Fibroblast of lung (primary cell): ENCODE data around the gene STXBP4. TPM values are rescaled to one million over a fixed set of nuclear protein-coding genes. Genes with fewer than 3 reads are reported as not detected.

Experiments
- DNase-seq, 2 donors: peaks; one replicate each; pipeline versions ENCODE4 v3.0.0 to v3.0.0-alpha.2; 2010; ENCODE audit warnings: low read depth in 2 of 2
- H2AFZ ChIP-seq: 2 replicates; pipeline ENCODE4 v1.5.1; 2012; ENCODE audit warnings: low read length, control low read depth, inconsistent platforms
- H3K27ac ChIP-seq: 2 replicates; pipeline ENCODE4 v1.5.1; 2011; ENCODE audit warnings: low read length, control low read depth; ENCODE audit not compliant: insufficient read depth
- H3K27me3 ChIP-seq: 2 replicates; pipeline ENCODE4 v1.5.1; 2011; ENCODE audit warnings: mild to moderate bottlenecking, low read length; ENCODE audit not compliant: control insufficient read depth, insufficient read depth
- H3K36me3 ChIP-seq: 2 replicates; pipeline ENCODE4 v1.5.1; 2011; ENCODE audit warnings: low read length; ENCODE audit not compliant: control insufficient read depth, insufficient read depth
- H3K4me1 ChIP-seq: 2 replicates; pipeline ENCODE4 v1.5.1; 2011; ENCODE audit warnings: low read length; ENCODE audit not compliant: control insufficient read depth, insufficient read depth; ENCODE audit errors: extremely low read depth
- H3K4me2 ChIP-seq: 2 replicates; pipeline ENCODE4 v1.5.1; 2011; ENCODE audit warnings: low read length, control low read depth; ENCODE audit not compliant: insufficient read depth; ENCODE audit errors: extremely low read depth
- H3K4me3 ChIP-seq, 4 experiments: fragments of 200-600 bp in 1 of 4; sonication (generic) in 1 of 4; replicated peaks in 1 of 4; 2 replicates each; pipeline ENCODE4 v1.5.1; 2011 to 2016; ENCODE audit warnings: low read length in 4 of 4, low read depth in 3 of 4, mild to moderate bottlenecking in 3 of 4, control low read depth in 2 of 4, inconsistent platforms in 1 of 4, mixed read lengths in 1 of 4; ENCODE audit not compliant: insufficient read depth in 1 of 4; ENCODE audit errors: control extremely low read depth in 1 of 4
- H3K79me2 ChIP-seq: 2 replicates; pipeline ENCODE4 v1.5.1; 2012; ENCODE audit warnings: mild to moderate bottlenecking, low read length, inconsistent platforms; ENCODE audit not compliant: control insufficient read depth, insufficient read depth
- H3K9ac ChIP-seq: 2 replicates; pipeline ENCODE4 v1.5.1; 2011; ENCODE audit warnings: mild to moderate bottlenecking, low read length, control low read depth; ENCODE audit not compliant: insufficient read depth
- H3K9me3 ChIP-seq: 2 replicates; pipeline ENCODE4 v1.5.1; 2012; ENCODE audit warnings: low read depth, low read length; ENCODE audit not compliant: control insufficient read depth, insufficient read depth
- H4K20me1 ChIP-seq: 2 replicates; pipeline ENCODE4 v1.5.1; 2011; ENCODE audit warnings: low read length; ENCODE audit not compliant: control insufficient read depth, insufficient read depth; ENCODE audit errors: extremely low read depth
- CTCF ChIP-seq, 2 donors: IDR thresholded peaks in 1 of 2; conservative IDR thresholded peaks in 1 of 2; 1 replicate in 1 of 2; 2 replicates in 1 of 2; pipeline ENCODE4 v1.5.1; 2011 to 2012; ENCODE audit warnings: low read length in 2 of 2, control low read depth in 1 of 2, inconsistent platforms in 1 of 2, low read depth in 1 of 2, mild to moderate bottlenecking in 1 of 2
- EZH2 ChIP-seq: IDR thresholded peaks from 2 replicates; pipeline ENCODE4 v1.5.1; 2012; ENCODE audit warnings: low read length, control low read depth, mild to moderate bottlenecking; ENCODE audit errors: missing control alignments
- polyA plus RNA-seq, 2 donors: library from polyadenylated mRNA; depleted of rRNA in 1 of 2; stranded (reverse) in 1 of 2; unstranded in 1 of 2; fragments of >200 nt; gene quantifications; 2 replicates each; pipeline ENCODE4 v1.2.1, GENCODE V29; 2011 to 2012; ENCODE audit warnings: missing spikeins in 1 of 2
- total RNA-seq: library from RNA; depleted of rRNA; stranded (reverse); fragments of >200 nt; gene quantifications from 2 replicates; pipeline ENCODE4 v1.2.1, GENCODE V29; 2014

STXBP4 gene
- total and polyA plus RNA-seq, 2 donors (not counting 1 experiment from before 2014, with no cell fraction given), result 5.6 to 9.8 TPM

GRCh38 chr17:54977744-54978143 lies 9.2 kb downstream of the STXBP4 start:
- no peaks in the 10 kb centered on the region for H3K36me3 ChIP-seq
- H3K4me2 ChIP-seq, result no peak overlapping the region
- H4K20me1 ChIP-seq, result no peaks in the 10 kb centered on the region
- no peaks in the 10 kb centered on the region for H3K79me2 ChIP-seq
- H2AFZ ChIP-seq, result no peak overlapping the region
- H3K27me3 ChIP-seq, result no peaks in the 10 kb centered on the region
- no peaks in the 10 kb centered on the region for H3K4me1 ChIP-seq
- H3K27ac ChIP-seq, result no peak overlapping the region
- H3K9ac ChIP-seq, result no peak overlapping the region
- no peaks in the 10 kb centered on the region for H3K9me3 ChIP-seq
- TF ChIP-seq CTCF (conservative IDR thresholded peaks at IDR 0.05 in 1 of 2, IDR thresholded peaks at IDR 0.05 in 1 of 2; ENCODE audit: low read depth in 1 of 2, low read length in 2 of 2) (no peak), EZH2 (no peak)
- no peak overlapping the region for H3K4me3 ChIP-seq
- DNase-seq, result no peak

- Histone ChIP-seq H4K20me1 (no peaks in the 10 kb centered on the region), H3K9ac (no peak overlapping the region), H3K27me3 (no peaks in the 10 kb centered on the region), H3K79me2 (no peaks in the 10 kb centered on the region), H3K9me3 (no peaks in the 10 kb centered on the region), H3K4me3 (no peak overlapping the region), H3K36me3 (no peaks in the 10 kb centered on the region), H3K4me1 (no peaks in the 10 kb centered on the region), H3K27ac (no peak overlapping the region), H3K4me2 (no peak overlapping the region), H2AFZ (no peak overlapping the region)
- TF ChIP-seq EZH2, result no peak
- no peak for TF ChIP-seq CTCF (conservative IDR thresholded peaks at IDR 0.05 in 1 of 2, IDR thresholded peaks at IDR 0.05 in 1 of 2; ENCODE audit: low read depth in 1 of 2, low read length in 2 of 2)
- DNase-seq, result no peak
Measured at GRCh38 chr17:54979657-54980056, 11.1 kb downstream of the STXBP4 start.

GRCh38 chr17:54980375-54980774 lies 11.8 kb downstream of the STXBP4 start:
- no peak for DNase-seq
- Histone ChIP-seq H3K79me2 (no peaks in the 10 kb centered on the region), H3K4me3 (no peak overlapping the region), H3K9ac (no peak overlapping the region), H3K4me2 (no peak overlapping the region), H3K36me3 (no peaks in the 10 kb centered on the region), H4K20me1 (no peaks in the 10 kb centered on the region), H3K4me1 (no peaks in the 10 kb centered on the region), H3K9me3 (no peaks in the 10 kb centered on the region), H3K27me3 (no peaks in the 10 kb centered on the region), H2AFZ (no peak overlapping the region), H3K27ac (no peak overlapping the region)
- TF ChIP-seq EZH2 (no peak), CTCF (conservative IDR thresholded peaks at IDR 0.05 in 1 of 2, IDR thresholded peaks at IDR 0.05 in 1 of 2; ENCODE audit: low read depth in 1 of 2, low read length in 2 of 2) (no peak)
